ENCODE data around the gene ERO1B. TPM values are rescaled to one million over a fixed set of nuclear protein-coding genes. Genes with fewer than 3 reads are reported as not detected.

ERO1B gene
- total and polyA plus RNA-seq, 4 donors: 6.2 to 14.3 (median 9.3) TPM

DNA sequence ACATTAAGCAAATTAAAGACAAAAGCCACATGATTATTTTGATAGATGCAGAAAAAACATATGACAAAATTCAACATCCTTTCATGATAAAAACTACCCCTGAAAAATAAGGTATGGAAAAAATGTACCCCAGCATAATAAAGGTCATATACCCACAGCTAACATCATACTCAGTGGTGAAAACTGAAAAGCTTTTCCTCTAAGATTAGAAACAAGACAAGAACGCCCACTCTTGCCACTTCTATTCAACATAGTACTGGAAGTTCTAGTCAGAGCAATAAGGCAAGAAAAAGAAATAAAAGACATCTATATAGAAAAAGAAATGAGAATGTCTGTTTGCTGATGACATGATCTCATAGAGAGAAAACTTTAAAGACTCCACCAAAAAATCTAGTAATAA, 20.7 kb downstream of the ERO1B start:
- no CpG with 5 or more reads among the region's 1 CpG for WGBS (ENCODE audit: insufficient coverage)
- DNase-seq (ENCODE audit: low read depth in 4 of 6, low spot score in 6 of 6): no peak
- H3K27ac ChIP-seq (ENCODE audit: low read depth, low read length): no peak overlapping the region
- H3K4me1 ChIP-seq (ENCODE audit: control insufficient read depth, insufficient read depth, low read length): no peaks in the 10 kb centered on the region
- H3K36me3 ChIP-seq (ENCODE audit: control insufficient read depth, insufficient read depth, low read length): peaks cover 5% of the 10 kb centered on the region
- H3K4me3 ChIP-seq (ENCODE audit: low read depth, low read length): no peak overlapping the region
- peaks cover 12% of the 10 kb centered on the region for H3K9me3 ChIP-seq (ENCODE audit: control insufficient read depth, insufficient read depth, low read length)
- no peaks in the 10 kb centered on the region for H3K27me3 ChIP-seq (ENCODE audit: control insufficient read depth, insufficient read depth, low read length)

GRCh38 chr1:236259043-236259442, 22.7 kb downstream of the ERO1B start:
- peaks cover 2% of the 10 kb centered on the region for H3K36me3 ChIP-seq (ENCODE audit: control insufficient read depth, insufficient read depth, low read length)
- no peak for DNase-seq (ENCODE audit: low read depth in 4 of 6, low spot score in 6 of 6)
- peaks cover 12% of the 10 kb centered on the region for H3K9me3 ChIP-seq (ENCODE audit: control insufficient read depth, insufficient read depth, low read length)
- H3K27me3 ChIP-seq (ENCODE audit: control insufficient read depth, insufficient read depth, low read length): no peaks in the 10 kb centered on the region
- no peaks in the 10 kb centered on the region for H3K4me1 ChIP-seq (ENCODE audit: control insufficient read depth, insufficient read depth, low read length)
- no peak overlapping the region for H3K4me3 ChIP-seq (ENCODE audit: low read depth, low read length)
- no peak overlapping the region for H3K27ac ChIP-seq (ENCODE audit: low read depth, low read length)
- no CpG with 5 or more reads among the region's 1 CpG for WGBS (ENCODE audit: insufficient coverage)

DNA sequence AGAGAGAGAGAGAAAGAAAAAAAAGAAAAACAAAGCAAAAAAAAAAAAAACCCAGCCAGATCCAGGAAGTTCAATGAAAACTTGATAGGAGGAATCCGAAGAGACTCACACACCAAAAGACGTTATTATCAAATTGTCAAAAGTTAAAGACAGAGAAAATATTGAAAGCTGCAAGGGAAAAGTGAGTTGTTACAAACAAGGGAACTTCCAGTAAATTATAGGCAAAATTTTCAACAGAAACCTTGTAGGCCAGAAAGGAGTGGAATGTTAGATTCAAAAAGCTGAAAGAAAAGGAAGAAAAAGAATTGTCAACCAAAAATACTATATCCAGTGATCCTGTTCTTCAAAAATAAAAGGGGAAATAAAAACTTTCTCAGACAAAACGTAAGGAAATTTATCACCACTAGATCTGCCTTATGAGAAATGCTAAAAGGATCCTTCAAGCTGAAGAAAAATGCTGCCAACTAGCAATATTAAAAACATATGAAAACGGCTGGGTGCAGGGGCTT, 23.6 kb downstream of the ERO1B start:
- no peaks in the 10 kb centered on the region for H3K27me3 ChIP-seq (ENCODE audit: control insufficient read depth, insufficient read depth, low read length)
- no peaks in the 10 kb centered on the region for H3K4me1 ChIP-seq (ENCODE audit: control insufficient read depth, insufficient read depth, low read length)
- H3K9me3 ChIP-seq (ENCODE audit: control insufficient read depth, insufficient read depth, low read length): peaks cover 12% of the 10 kb centered on the region
- H3K36me3 ChIP-seq (ENCODE audit: control insufficient read depth, insufficient read depth, low read length): peaks cover 2% of the 10 kb centered on the region
- no peak overlapping the region for H3K4me3 ChIP-seq (ENCODE audit: low read depth, low read length)
- H3K27ac ChIP-seq (ENCODE audit: low read depth, low read length): no peak overlapping the region
- DNase-seq (ENCODE audit: low read depth in 4 of 6, low spot score in 6 of 6): no peak
- no CpG with 5 or more reads among the region's 4 CpGs for WGBS (ENCODE audit: insufficient coverage)

- H3K4me3 ChIP-seq (ENCODE audit: low read depth, low read length): no peak overlapping the region
- H3K27me3 ChIP-seq (ENCODE audit: control insufficient read depth, insufficient read depth, low read length): no peaks in the 10 kb centered on the region
- H3K9me3 ChIP-seq (ENCODE audit: control insufficient read depth, insufficient read depth, low read length): peaks cover 11% of the 10 kb centered on the region
- no peak overlapping the region for H3K27ac ChIP-seq (ENCODE audit: low read depth, low read length)
- H3K4me1 ChIP-seq (ENCODE audit: control insufficient read depth, insufficient read depth, low read length): no peaks in the 10 kb centered on the region
- no peak for DNase-seq (ENCODE audit: low read depth in 4 of 6, low spot score in 6 of 6)
- H3K36me3 ChIP-seq (ENCODE audit: control insufficient read depth, insufficient read depth, low read length): peaks cover under 1% of the 10 kb centered on the region
These were observed 24.5 kb downstream of the ERO1B start for GRCh38 chr1:236257216-236257615.

DNA sequence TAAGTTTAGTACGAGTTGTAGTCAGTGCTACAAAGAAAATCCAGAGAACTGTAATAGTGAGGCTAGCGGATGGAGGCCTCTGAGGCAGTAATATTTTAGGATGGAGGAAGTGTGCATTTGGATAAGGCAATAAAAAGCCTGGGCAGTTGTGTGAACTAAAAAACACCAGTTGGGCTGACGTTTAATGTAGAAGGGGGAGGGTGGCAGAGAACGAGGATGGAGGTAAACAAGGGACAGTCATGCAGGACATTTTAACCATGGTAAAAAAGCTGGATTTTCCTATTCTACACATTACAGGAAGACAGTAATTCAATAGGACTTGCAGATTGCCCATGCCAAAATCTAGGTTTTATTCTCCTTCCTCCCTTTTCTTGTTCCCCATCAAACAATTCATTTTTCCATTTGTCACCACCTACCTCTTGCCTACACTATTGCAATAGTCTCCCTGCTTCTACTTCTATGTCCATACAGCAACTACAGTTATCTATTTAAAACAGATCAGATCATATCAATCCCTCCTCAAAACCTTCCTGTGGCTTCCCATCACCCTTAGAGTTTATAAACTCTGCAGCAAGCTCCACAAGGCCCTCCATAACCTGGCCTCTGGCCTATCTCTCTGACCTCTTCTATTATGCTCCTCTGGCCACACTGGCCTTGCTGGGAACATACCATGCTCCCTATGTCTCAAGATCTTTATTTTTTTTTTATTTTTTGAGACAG, 27.7 kb downstream of the ERO1B start:
- Histone ChIP-seq H3K9me3 (ENCODE audit: control insufficient read depth, insufficient read depth, low read length) (peaks cover 8% of the 10 kb centered on the region), H3K4me3 (ENCODE audit: low read depth, low read length) (no peak overlapping the region), H3K4me1 (ENCODE audit: control insufficient read depth, insufficient read depth, low read length) (no peaks in the 10 kb centered on the region), H3K27me3 (ENCODE audit: control insufficient read depth, insufficient read depth, low read length) (no peaks in the 10 kb centered on the region), H3K27ac (ENCODE audit: low read depth, low read length) (no peak overlapping the region), H3K36me3 (ENCODE audit: control insufficient read depth, insufficient read depth, low read length) (no peaks in the 10 kb centered on the region)
- no peak for DNase-seq (ENCODE audit: low read depth in 4 of 6, low spot score in 6 of 6)
- 49% methylated on average over 2 of the region's 4 CpGs for WGBS (ENCODE audit: insufficient coverage)

DNA sequence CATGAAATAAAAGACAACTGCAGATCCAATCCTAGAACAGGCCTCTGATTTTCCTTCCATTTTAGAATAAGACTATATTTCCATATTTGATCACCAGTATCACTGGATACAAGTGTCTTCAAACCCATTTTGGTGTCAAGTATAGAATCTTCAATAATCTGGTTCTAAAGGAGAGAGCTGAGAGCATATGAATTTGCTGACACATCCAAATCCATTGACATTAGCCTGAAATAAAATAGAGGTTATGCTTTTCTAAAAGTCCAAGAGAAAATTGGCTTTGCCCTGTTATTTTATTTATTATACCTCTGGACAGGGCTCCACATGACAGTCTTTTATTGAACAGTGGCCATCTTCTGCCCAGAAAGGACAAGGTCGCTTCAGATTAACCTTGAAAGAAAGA, 28.6 kb downstream of the ERO1B start:
- no peaks in the 10 kb centered on the region for H3K36me3 ChIP-seq (ENCODE audit: control insufficient read depth, insufficient read depth, low read length)
- H3K4me3 ChIP-seq (ENCODE audit: low read depth, low read length): no peak overlapping the region
- no peak overlapping the region for H3K27ac ChIP-seq (ENCODE audit: low read depth, low read length)
- no peak for DNase-seq (ENCODE audit: low read depth in 4 of 6, low spot score in 6 of 6)
- H3K9me3 ChIP-seq (ENCODE audit: control insufficient read depth, insufficient read depth, low read length): peaks cover 8% of the 10 kb centered on the region
- H3K27me3 ChIP-seq (ENCODE audit: control insufficient read depth, insufficient read depth, low read length): no peaks in the 10 kb centered on the region
- H3K4me1 ChIP-seq (ENCODE audit: control insufficient read depth, insufficient read depth, low read length): no peaks in the 10 kb centered on the region
- WGBS (ENCODE audit: insufficient coverage): no CpG with 5 or more reads among the region's 1 CpG

GRCh38 chr1:236251587-236251986, 30.2 kb downstream of the ERO1B start:
- Histone ChIP-seq H3K27me3 (ENCODE audit: control insufficient read depth, insufficient read depth, low read length) (no peaks in the 10 kb centered on the region), H3K27ac (ENCODE audit: low read depth, low read length) (no peak overlapping the region), H3K9me3 (ENCODE audit: control insufficient read depth, insufficient read depth, low read length) (no peaks in the 10 kb centered on the region), H3K4me1 (ENCODE audit: control insufficient read depth, insufficient read depth, low read length) (no peaks in the 10 kb centered on the region), H3K36me3 (ENCODE audit: control insufficient read depth, insufficient read depth, low read length) (no peaks in the 10 kb centered on the region), H3K4me3 (ENCODE audit: low read depth, low read length) (no peak overlapping the region)
- no peak for DNase-seq (ENCODE audit: low read depth in 4 of 6, low spot score in 6 of 6)
- no CpG with 5 or more reads among the region's 1 CpG for WGBS (ENCODE audit: insufficient coverage)

DNA sequence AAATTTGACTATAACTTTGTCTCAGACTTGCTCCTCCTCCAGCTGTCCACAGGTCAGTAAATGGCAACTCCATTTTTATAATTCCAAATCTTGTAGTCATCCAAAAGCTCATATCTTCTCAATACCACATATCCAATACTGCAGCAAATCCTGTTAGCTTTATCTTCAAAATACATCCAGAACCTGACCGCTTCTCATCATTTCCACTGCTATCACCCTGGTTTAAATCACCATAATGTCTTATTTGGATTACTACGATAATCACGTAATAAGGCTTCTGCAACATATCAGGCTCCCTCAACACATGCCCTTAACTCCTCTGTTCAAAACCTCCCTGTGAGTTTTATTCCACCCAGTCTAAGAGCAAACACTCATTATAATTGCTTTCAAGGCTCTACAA, 34.5 kb downstream of the ERO1B start:
- no peaks in the 10 kb centered on the region for H3K4me1 ChIP-seq (ENCODE audit: control insufficient read depth, insufficient read depth, low read length)
- WGBS (ENCODE audit: insufficient coverage): 98% methylated on average over 3 of the region's 3 CpGs
- DNase-seq (ENCODE audit: low read depth in 4 of 6, low spot score in 6 of 6): no peak
- no peaks in the 10 kb centered on the region for H3K36me3 ChIP-seq (ENCODE audit: control insufficient read depth, insufficient read depth, low read length)
- no peaks in the 10 kb centered on the region for H3K9me3 ChIP-seq (ENCODE audit: control insufficient read depth, insufficient read depth, low read length)
- no peaks in the 10 kb centered on the region for H3K27me3 ChIP-seq (ENCODE audit: control insufficient read depth, insufficient read depth, low read length)
- H3K4me3 ChIP-seq (ENCODE audit: low read depth, low read length): no peak overlapping the region
- no peak overlapping the region for H3K27ac ChIP-seq (ENCODE audit: low read depth, low read length)

DNA sequence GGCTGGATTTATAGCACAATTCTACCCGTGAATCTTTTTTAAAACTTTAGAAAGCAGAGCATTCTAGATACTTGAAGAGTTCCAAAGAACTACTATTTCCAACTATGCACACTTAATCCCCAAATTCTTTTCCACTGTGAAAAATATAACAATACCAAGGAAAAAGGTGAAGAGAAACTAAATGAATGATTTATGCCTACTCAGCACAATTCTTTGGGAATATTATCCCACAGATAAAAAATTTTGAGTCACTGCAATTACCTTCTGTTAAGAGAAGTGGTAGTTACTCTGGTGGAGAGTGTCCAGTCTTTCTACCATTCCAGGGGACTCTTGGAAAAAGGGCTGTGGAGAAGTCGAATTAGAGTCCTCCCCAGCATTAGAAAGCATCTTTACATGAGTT, 39.2 kb downstream of the ERO1B start:
- Histone ChIP-seq H3K9me3 (ENCODE audit: control insufficient read depth, insufficient read depth, low read length) (no peaks in the 10 kb centered on the region), H3K36me3 (ENCODE audit: control insufficient read depth, insufficient read depth, low read length) (no peaks in the 10 kb centered on the region), H3K4me3 (ENCODE audit: low read depth, low read length) (no peak overlapping the region), H3K4me1 (ENCODE audit: control insufficient read depth, insufficient read depth, low read length) (no peaks in the 10 kb centered on the region), H3K27ac (ENCODE audit: low read depth, low read length) (no peak overlapping the region), H3K27me3 (ENCODE audit: control insufficient read depth, insufficient read depth, low read length) (no peaks in the 10 kb centered on the region)
- DNase-seq (ENCODE audit: low read depth in 4 of 6, low spot score in 6 of 6): no peak
- WGBS (ENCODE audit: insufficient coverage): no CpG with 5 or more reads among the region's 2 CpGs

DNA sequence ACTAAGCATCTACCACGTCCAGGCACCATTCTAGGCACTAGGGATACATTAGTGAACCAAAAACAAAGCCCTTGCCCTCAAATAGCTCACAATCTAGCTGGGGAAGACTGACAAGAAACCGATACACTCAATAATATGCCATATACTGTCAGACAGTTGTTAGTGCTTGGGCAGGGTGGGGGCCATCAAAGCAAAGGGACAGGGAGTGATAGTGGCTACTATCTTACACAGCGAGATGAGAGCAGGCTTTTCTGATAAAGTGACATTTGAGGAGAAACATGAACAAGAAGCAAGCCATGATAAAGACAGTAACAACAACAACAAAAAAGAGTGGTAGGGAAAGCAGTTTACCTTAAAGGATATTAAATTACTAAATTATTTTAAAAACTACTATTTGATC, 41.1 kb downstream of the ERO1B start:
- Histone ChIP-seq H3K27ac (ENCODE audit: low read depth, low read length) (no peak overlapping the region), H3K9me3 (ENCODE audit: control insufficient read depth, insufficient read depth, low read length) (no peaks in the 10 kb centered on the region), H3K36me3 (ENCODE audit: control insufficient read depth, insufficient read depth, low read length) (no peaks in the 10 kb centered on the region), H3K27me3 (ENCODE audit: control insufficient read depth, insufficient read depth, low read length) (no peaks in the 10 kb centered on the region), H3K4me1 (ENCODE audit: control insufficient read depth, insufficient read depth, low read length) (no peaks in the 10 kb centered on the region), H3K4me3 (ENCODE audit: low read depth, low read length) (no peak overlapping the region)
- DNase-seq (ENCODE audit: low read depth in 4 of 6, low spot score in 6 of 6): no peak
- no CpG with 5 or more reads among the region's 3 CpGs for WGBS (ENCODE audit: insufficient coverage)

Data from spinal cord (tissue), 10 donors.